ENCODE measurements around the gene TTC13.

Gene TTC13

GRCh38 chr1:230936475-230936874 lies 42.2 kb downstream of the TTC13 start:
- no peak overlapping the region for H3K9ac ChIP-seq (ENCODE audit: low read depth in 1 of 2, low read length in 2 of 2)
- no peaks in the 10 kb centered on the region for H3K9me3 ChIP-seq (ENCODE audit: control insufficient read depth in 2 of 2, low read length in 2 of 2)
- H3K36me3 ChIP-seq (ENCODE audit: control insufficient read depth in 2 of 2, insufficient read depth in 2 of 2, low read length in 2 of 2), result peaks cover 5 to 14% of the 10 kb centered on the region in 2 donors
- no peak overlapping the region for H3K27ac ChIP-seq (ENCODE audit: low read depth in 2 of 2, low read length in 2 of 2)
- H3K27me3 ChIP-seq (ENCODE audit: control insufficient read depth in 2 of 2, insufficient read depth in 2 of 2, low read length in 2 of 2), result no peaks in the 10 kb centered on the region
- peaks cover 0 to 9% of the 10 kb centered on the region in 2 donors for H3K4me1 ChIP-seq (ENCODE audit: control insufficient read depth in 2 of 2, insufficient read depth in 2 of 2, low read length in 2 of 2)
- H3K4me3 ChIP-seq (ENCODE audit: low read length in 2 of 2), result no peak overlapping the region

GRCh38 chr1:230935852-230936251 lies 42.8 kb downstream of the TTC13 start:
- no peak overlapping the region for H3K9ac ChIP-seq (ENCODE audit: low read depth in 1 of 2, low read length in 2 of 2)
- no peak overlapping the region for H3K27ac ChIP-seq (ENCODE audit: low read depth in 2 of 2, low read length in 2 of 2)
- H3K4me3 ChIP-seq (ENCODE audit: low read length in 2 of 2), result no peak overlapping the region
- peaks cover 11 to 16% of the 10 kb centered on the region in 2 donors for H3K36me3 ChIP-seq (ENCODE audit: control insufficient read depth in 2 of 2, insufficient read depth in 2 of 2, low read length in 2 of 2)
- no peaks in the 10 kb centered on the region for H3K27me3 ChIP-seq (ENCODE audit: control insufficient read depth in 2 of 2, insufficient read depth in 2 of 2, low read length in 2 of 2)
- no peaks in the 10 kb centered on the region for H3K9me3 ChIP-seq (ENCODE audit: control insufficient read depth in 2 of 2, low read length in 2 of 2)
- peaks cover 0 to 9% of the 10 kb centered on the region in 2 donors for H3K4me1 ChIP-seq (ENCODE audit: control insufficient read depth in 2 of 2, insufficient read depth in 2 of 2, low read length in 2 of 2)

- H3K9me3 ChIP-seq (ENCODE audit: control insufficient read depth in 2 of 2, low read length in 2 of 2), result no peaks in the 10 kb centered on the region
- no peak overlapping the region for H3K27ac ChIP-seq (ENCODE audit: low read depth in 2 of 2, low read length in 2 of 2)
- H3K36me3 ChIP-seq (ENCODE audit: control insufficient read depth in 2 of 2, insufficient read depth in 2 of 2, low read length in 2 of 2), result peaks cover 24 to 36% of the 10 kb centered on the region in 2 donors
Observed at GRCh38 chr1:230930986-230931385, 47.7 kb downstream of the TTC13 start.

GRCh38 chr1:230926182-230926581 lies 52.5 kb downstream of the TTC13 start:
- no peak overlapping the region for H3K27ac ChIP-seq (ENCODE audit: low read depth in 2 of 2, low read length in 2 of 2)
- H3K4me1 ChIP-seq (ENCODE audit: control insufficient read depth in 2 of 2, insufficient read depth in 2 of 2, low read length in 2 of 2), result peaks cover 0 to 6% of the 10 kb centered on the region in 2 donors
- peaks cover 46 to 54% of the 10 kb centered on the region in 2 donors for H3K36me3 ChIP-seq (ENCODE audit: control insufficient read depth in 2 of 2, insufficient read depth in 2 of 2, low read length in 2 of 2)
- no peaks in the 10 kb centered on the region for H3K9me3 ChIP-seq (ENCODE audit: control insufficient read depth in 2 of 2, low read length in 2 of 2)
- no peak overlapping the region for H3K4me3 ChIP-seq (ENCODE audit: low read length in 2 of 2)
- no peak overlapping the region for H3K9ac ChIP-seq (ENCODE audit: low read depth in 1 of 2, low read length in 2 of 2)
- no peaks in the 10 kb centered on the region for H3K27me3 ChIP-seq (ENCODE audit: control insufficient read depth in 2 of 2, insufficient read depth in 2 of 2, low read length in 2 of 2)

More at GRCh38 chr1:230930986-230931385, 47.7 kb downstream of the TTC13 start:
- Histone ChIP-seq H3K27me3 (ENCODE audit: control insufficient read depth in 2 of 2, insufficient read depth in 2 of 2, low read length in 2 of 2) (no peaks in the 10 kb centered on the region), H3K4me3 (ENCODE audit: low read length in 2 of 2) (no peak overlapping the region), H3K4me1 (ENCODE audit: control insufficient read depth in 2 of 2, insufficient read depth in 2 of 2, low read length in 2 of 2) (no peaks in the 10 kb centered on the region), H3K9ac (ENCODE audit: low read depth in 1 of 2, low read length in 2 of 2) (no peak overlapping the region)

- Histone ChIP-seq H3K27ac (ENCODE audit: low read depth in 2 of 2, low read length in 2 of 2) (no peak overlapping the region), H3K36me3 (ENCODE audit: control insufficient read depth in 2 of 2, insufficient read depth in 2 of 2, low read length in 2 of 2) (peaks cover 51% of the 10 kb centered on the region in 2 donors), H3K27me3 (ENCODE audit: control insufficient read depth in 2 of 2, insufficient read depth in 2 of 2, low read length in 2 of 2) (no peaks in the 10 kb centered on the region)
Observed at GRCh38 chr1:230925608-230926007, 53.1 kb downstream of the TTC13 start.

GRCh38 chr1:230923176-230923575 lies 55.5 kb downstream of the TTC13 start:
- no peak overlapping the region for H3K27ac ChIP-seq (ENCODE audit: low read depth in 2 of 2, low read length in 2 of 2)
- H3K4me1 ChIP-seq (ENCODE audit: control insufficient read depth in 2 of 2, insufficient read depth in 2 of 2, low read length in 2 of 2), result peaks cover 0 to 6% of the 10 kb centered on the region in 2 donors
- H3K4me3 ChIP-seq (ENCODE audit: low read length in 2 of 2), result no peak overlapping the region
- no peaks in the 10 kb centered on the region for H3K27me3 ChIP-seq (ENCODE audit: control insufficient read depth in 2 of 2, insufficient read depth in 2 of 2, low read length in 2 of 2)
- no peak overlapping the region for H3K9ac ChIP-seq (ENCODE audit: low read depth in 1 of 2, low read length in 2 of 2)
- H3K36me3 ChIP-seq (ENCODE audit: control insufficient read depth in 2 of 2, insufficient read depth in 2 of 2, low read length in 2 of 2), result peaks cover 54 to 56% of the 10 kb centered on the region in 2 donors
- H3K9me3 ChIP-seq (ENCODE audit: control insufficient read depth in 2 of 2, low read length in 2 of 2), result no peaks in the 10 kb centered on the region

More at GRCh38 chr1:230925608-230926007, 53.1 kb downstream of the TTC13 start:
- Histone ChIP-seq H3K9me3 (ENCODE audit: control insufficient read depth in 2 of 2, low read length in 2 of 2) (no peaks in the 10 kb centered on the region), H3K4me3 (ENCODE audit: low read length in 2 of 2) (no peak overlapping the region), H3K9ac (ENCODE audit: low read depth in 1 of 2, low read length in 2 of 2) (no peak overlapping the region), H3K4me1 (ENCODE audit: control insufficient read depth in 2 of 2, insufficient read depth in 2 of 2, low read length in 2 of 2) (peaks cover 0 to 6% of the 10 kb centered on the region in 2 donors)

GRCh38 chr1:230922620-230923019 lies 56.0 kb downstream of the TTC13 start:
- H3K4me1 ChIP-seq (ENCODE audit: control insufficient read depth in 2 of 2, insufficient read depth in 2 of 2, low read length in 2 of 2), result peaks cover 0 to 6% of the 10 kb centered on the region in 2 donors
- H3K27ac ChIP-seq (ENCODE audit: low read depth in 2 of 2, low read length in 2 of 2), result no peak overlapping the region
- no peaks in the 10 kb centered on the region for H3K9me3 ChIP-seq (ENCODE audit: control insufficient read depth in 2 of 2, low read length in 2 of 2)
- H3K9ac ChIP-seq (ENCODE audit: low read depth in 1 of 2, low read length in 2 of 2), result no peak overlapping the region
- H3K27me3 ChIP-seq (ENCODE audit: control insufficient read depth in 2 of 2, insufficient read depth in 2 of 2, low read length in 2 of 2), result no peaks in the 10 kb centered on the region
- H3K36me3 ChIP-seq (ENCODE audit: control insufficient read depth in 2 of 2, insufficient read depth in 2 of 2, low read length in 2 of 2), result peaks cover 51 to 55% of the 10 kb centered on the region in 2 donors
- no peak overlapping the region for H3K4me3 ChIP-seq (ENCODE audit: low read length in 2 of 2)

GRCh38 chr1:230919207-230919606 lies 59.5 kb downstream of the TTC13 start:
- Histone ChIP-seq H3K27me3 (ENCODE audit: control insufficient read depth in 2 of 2, insufficient read depth in 2 of 2, low read length in 2 of 2) (no peaks in the 10 kb centered on the region), H3K9ac (ENCODE audit: low read depth in 1 of 2, low read length in 2 of 2) (no peak overlapping the region), H3K36me3 (ENCODE audit: control insufficient read depth in 2 of 2, insufficient read depth in 2 of 2, low read length in 2 of 2) (peaks cover 39 to 45% of the 10 kb centered on the region in 2 donors), H3K4me3 (ENCODE audit: low read length in 2 of 2) (no peak overlapping the region), H3K4me1 (ENCODE audit: control insufficient read depth in 2 of 2, insufficient read depth in 2 of 2, low read length in 2 of 2) (no peaks in the 10 kb centered on the region), H3K9me3 (ENCODE audit: control insufficient read depth in 2 of 2, low read length in 2 of 2) (no peaks in the 10 kb centered on the region), H3K27ac (ENCODE audit: low read depth in 2 of 2, low read length in 2 of 2) (no peak overlapping the region)

GRCh38 chr1:230917284-230918135 lies 61.2 kb downstream of the TTC13 start:
- H3K9ac ChIP-seq (ENCODE audit: low read depth in 1 of 2, low read length in 2 of 2), result no peak overlapping the region
- H3K27ac ChIP-seq (ENCODE audit: low read depth in 2 of 2, low read length in 2 of 2), result no peak overlapping the region
- no peaks in the 10 kb centered on the region for H3K9me3 ChIP-seq (ENCODE audit: control insufficient read depth in 2 of 2, low read length in 2 of 2)
- no peaks in the 10 kb centered on the region for H3K4me1 ChIP-seq (ENCODE audit: control insufficient read depth in 2 of 2, insufficient read depth in 2 of 2, low read length in 2 of 2)
- H3K27me3 ChIP-seq (ENCODE audit: control insufficient read depth in 2 of 2, insufficient read depth in 2 of 2, low read length in 2 of 2), result no peaks in the 10 kb centered on the region
- no peak overlapping the region for H3K4me3 ChIP-seq (ENCODE audit: low read length in 2 of 2)
- H3K36me3 ChIP-seq (ENCODE audit: control insufficient read depth in 2 of 2, insufficient read depth in 2 of 2, low read length in 2 of 2), result peaks cover 29 to 42% of the 10 kb centered on the region in 2 donors

GRCh38 chr1:230916587-230917283 lies 61.9 kb downstream of the TTC13 start:
- no peak overlapping the region for H3K27ac ChIP-seq (ENCODE audit: low read depth in 2 of 2, low read length in 2 of 2)
- no peak overlapping the region for H3K9ac ChIP-seq (ENCODE audit: low read depth in 1 of 2, low read length in 2 of 2)
- peaks cover 31 to 40% of the 10 kb centered on the region in 2 donors for H3K36me3 ChIP-seq (ENCODE audit: control insufficient read depth in 2 of 2, insufficient read depth in 2 of 2, low read length in 2 of 2)

More at GRCh38 chr1:230916587-230917283, 61.9 kb downstream of the TTC13 start:
- H3K4me1 ChIP-seq (ENCODE audit: control insufficient read depth in 2 of 2, insufficient read depth in 2 of 2, low read length in 2 of 2), result no peaks in the 10 kb centered on the region
- no peak overlapping the region for H3K4me3 ChIP-seq (ENCODE audit: low read length in 2 of 2)
- no peaks in the 10 kb centered on the region for H3K27me3 ChIP-seq (ENCODE audit: control insufficient read depth in 2 of 2, insufficient read depth in 2 of 2, low read length in 2 of 2)
- no peaks in the 10 kb centered on the region for H3K9me3 ChIP-seq (ENCODE audit: control insufficient read depth in 2 of 2, low read length in 2 of 2)

All from mucosa of rectum (tissue), 2 donors.